Esophagus muscularis mucosa (tissue), 4 donors: Measurements from ENCODE around the gene CSRP1. TPM values are rescaled to one million over a fixed set of nuclear protein-coding genes. Genes with fewer than 3 reads are reported as not detected.
A peak's percentile ranks its signal among the peaks of the same experiment; 100 is the strongest.

ENCODE experiments used
- DNase-seq: peaks from one replicate; pipeline ENCODE4 v3.0.0-alpha.2; 2017; ENCODE audit errors: extremely low spot score
- H3K27ac ChIP-seq, 4 donors: fragments of 200-600 bp; sonication (generic); replicated peaks in 1 of 4; 1 replicate in 3 of 4; 2 replicates in 1 of 4; pipeline ENCODE4 v1.5.1; 2016 to 2019; ENCODE audit warnings: mild to moderate bottlenecking in 1 of 4
- H3K27me3 ChIP-seq, 4 donors: fragments of 200-600 bp; sonication (generic); one replicate each; pipeline versions ENCODE4 v1.5.1 to v1.6.0; 2016 to 2019
- H3K36me3 ChIP-seq, 4 donors: fragments of 200-600 bp; sonication (generic); one replicate each; pipeline ENCODE4 v1.5.1; 2016 to 2019
- H3K4me1 ChIP-seq, 4 donors: fragments of 200-600 bp; sonication (generic); one replicate each; pipeline ENCODE4 v1.5.1; 2016 to 2019
- H3K4me3 ChIP-seq, 4 donors: fragments of 200-600 bp; sonication (generic); 1 replicate in 2 of 4; 2 replicates in 2 of 4; pipeline ENCODE4 v1.5.1; 2016 to 2019; ENCODE audit warnings: mild to moderate bottlenecking in 4 of 4, moderate library complexity in 1 of 4
- H3K9me3 ChIP-seq, 4 donors: fragments of 200-600 bp; sonication (generic); 1 replicate in 3 of 4; 2 replicates in 1 of 4; pipeline ENCODE4 v1.5.1; 2016 to 2019
- EP300 ChIP-seq: sonication (generic); formaldehyde crosslinking; IDR thresholded peaks from one replicate; pipeline ENCODE4 v1.6.1; 2017; ENCODE audit warnings: antibody characterized with exemption
- POLR2A ChIP-seq: fragments of 450-650 bp; IDR thresholded peaks from one replicate; pipeline ENCODE4 v1.6.1; 2017; ENCODE audit warnings: antibody characterized with exemption, moderate library complexity, mild to moderate bottlenecking, low read depth
- POLR2AphosphoS5 ChIP-seq, 2 donors: sonication (generic); formaldehyde crosslinking; IDR thresholded peaks; one replicate each; pipeline ENCODE4 v1.6.1; 2017; ENCODE audit warnings: antibody characterized with exemption in 2 of 2
- WGBS: methylation state at CpG from one replicate; pipeline ENCODE4 v1.1.5; 2018; 5-methylcytosine and 5-hydroxymethylcytosine counted together
- intact Hi-C: fragments of 100-400 bp; cut with DNase I; formaldehyde crosslinking; loops from one replicate; pipeline ENCODE4 v1.15.1; 2023
- total RNA-seq, 4 donors: library from RNA; depleted of rRNA; stranded (reverse); fragments of >200 nt; gene quantifications; one replicate each; pipeline versions ENCODE4 v1.1.0 to v1.2.1, GENCODE V29; 2016
- TF ChIP-seq, protein P1 (sequence below), 3 experiments: fragments of 200-600 bp in 2 of 3; fragments of 450-650 bp in 1 of 3; sonication (generic) in 2 of 3; IDR thresholded peaks; one replicate each; pipeline ENCODE4 v1.5.1; 2017 to 2019; ENCODE audit warnings: antibody characterized with exemption in 3 of 3, mild to moderate bottlenecking in 2 of 3, moderate library complexity in 1 of 3

The CSRP1 gene
- total RNA-seq, 4 donors from 2014 or later: 3,645 to 7,984 (median 5,321) TPM

DNA sequence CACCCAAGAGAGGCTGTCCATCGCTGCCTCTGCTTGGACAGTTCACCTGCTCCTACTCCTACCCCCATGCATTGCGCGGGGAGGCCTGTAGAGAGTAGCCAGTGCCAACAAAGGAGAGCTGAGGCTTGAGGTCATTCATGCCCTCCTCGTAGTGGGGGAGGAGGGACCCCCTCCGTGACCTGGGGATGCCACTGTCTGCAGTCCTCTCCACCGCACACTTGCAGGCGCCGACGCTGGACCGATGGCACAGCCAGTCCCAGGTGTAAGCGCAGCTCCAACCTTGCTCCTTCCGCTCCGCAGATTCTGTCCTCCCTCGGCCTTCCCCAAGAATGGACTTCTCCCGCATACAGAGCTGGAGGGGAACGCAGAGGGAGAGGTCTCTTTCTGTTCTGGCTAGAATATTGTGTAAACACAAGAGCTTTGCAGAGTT is 37.3 kb downstream of the CSRP1 start:
- peaks cover 27 to 48% (median 40%) of the 10 kb centered on the region in 4 donors for H3K4me1 ChIP-seq
- H3K4me3 ChIP-seq: peak overlapping the region; percentile 81 to 99 (median 92)
- H3K36me3 ChIP-seq: peaks cover 9 to 20% (median 15%) of the 10 kb centered on the region in 4 donors
- 53% methylated on average over 15 of the region's 16 CpGs for WGBS
- peak overlapping the region; percentile 93 to 99 (median 96) for H3K27ac ChIP-seq
- H3K27me3 ChIP-seq: no peaks in the 10 kb centered on the region
- TF ChIP-seq POLR2AphosphoS5 (IDR thresholded peaks at IDR 0.05) (no peak), POLR2A (no peak), EP300 (no peak)
- TF ChIP-seq, protein P1, sequence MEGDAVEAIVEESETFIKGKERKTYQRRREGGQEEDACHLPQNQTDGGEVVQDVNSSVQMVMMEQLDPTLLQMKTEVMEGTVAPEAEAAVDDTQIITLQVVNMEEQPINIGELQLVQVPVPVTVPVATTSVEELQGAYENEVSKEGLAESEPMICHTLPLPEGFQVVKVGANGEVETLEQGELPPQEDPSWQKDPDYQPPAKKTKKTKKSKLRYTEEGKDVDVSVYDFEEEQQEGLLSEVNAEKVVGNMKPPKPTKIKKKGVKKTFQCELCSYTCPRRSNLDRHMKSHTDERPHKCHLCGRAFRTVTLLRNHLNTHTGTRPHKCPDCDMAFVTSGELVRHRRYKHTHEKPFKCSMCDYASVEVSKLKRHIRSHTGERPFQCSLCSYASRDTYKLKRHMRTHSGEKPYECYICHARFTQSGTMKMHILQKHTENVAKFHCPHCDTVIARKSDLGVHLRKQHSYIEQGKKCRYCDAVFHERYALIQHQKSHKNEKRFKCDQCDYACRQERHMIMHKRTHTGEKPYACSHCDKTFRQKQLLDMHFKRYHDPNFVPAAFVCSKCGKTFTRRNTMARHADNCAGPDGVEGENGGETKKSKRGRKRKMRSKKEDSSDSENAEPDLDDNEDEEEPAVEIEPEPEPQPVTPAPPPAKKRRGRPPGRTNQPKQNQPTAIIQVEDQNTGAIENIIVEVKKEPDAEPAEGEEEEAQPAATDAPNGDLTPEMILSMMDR (IDR thresholded peaks at IDR 0.05): no peak
- no peaks in the 10 kb centered on the region for H3K9me3 ChIP-seq
- intact Hi-C loops: no loop called here
- no peak for DNase-seq

DNA sequence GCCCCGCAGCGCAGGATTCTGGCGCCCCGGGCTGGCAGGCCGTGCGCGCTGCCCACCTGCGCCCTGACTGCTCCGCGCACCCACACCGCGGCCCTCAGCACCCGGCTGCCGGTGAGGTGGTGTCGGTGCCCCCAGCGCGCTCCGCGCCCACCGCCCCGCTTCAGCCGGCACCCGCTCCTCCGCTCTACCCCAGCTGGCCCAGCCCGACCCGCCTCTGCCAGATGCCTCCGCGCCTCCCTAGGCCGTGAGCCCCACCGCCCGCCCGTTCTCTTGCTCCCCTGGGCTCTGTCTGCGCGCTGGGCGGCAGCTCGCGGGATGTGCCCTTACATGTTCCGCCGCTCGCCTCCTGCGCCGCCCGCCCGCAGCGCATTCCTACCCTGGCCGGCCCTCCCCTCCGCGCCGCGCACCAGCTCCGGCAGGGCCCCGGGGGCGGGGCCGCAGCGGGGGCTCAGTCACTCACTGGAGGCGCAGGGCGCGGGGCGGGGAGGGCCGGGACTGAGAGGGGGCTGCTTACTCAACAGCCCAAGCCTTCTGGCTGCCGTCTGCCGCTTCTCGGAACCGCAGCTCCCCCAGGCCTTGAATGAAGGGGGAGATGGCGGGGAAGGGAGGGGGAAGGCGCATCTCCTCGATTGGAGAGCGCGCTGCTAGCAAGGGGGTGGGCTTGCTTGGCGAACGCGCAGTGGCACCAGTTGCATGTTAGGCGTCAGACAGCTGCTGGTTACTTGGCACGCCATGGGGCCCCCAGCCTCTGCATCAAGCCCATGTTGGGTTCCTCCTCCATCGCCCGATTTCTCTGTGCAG is 37.9 kb downstream of the CSRP1 start, which contains the start of gene PHLDA3:
Gene PHLDA3 (minus strand): TSS at position 345 of the 801 bp plus-strand sequence. CDS start 402 bp downstream, outside the sequence.
- Histone ChIP-seq H3K4me3 (peak within 1 kb of the TSS; percentile 81 to 99 (median 92)), H3K4me1 (peaks cover 27 to 48% (median 45%) of the 10 kb centered on the region in 4 donors), H3K27ac (peak within 1 kb of the TSS; percentile 93 to 99 (median 96)), H3K9me3 (no peaks in the 10 kb centered on the region), H3K36me3 (peaks cover 13 to 26% (median 21%) of the 10 kb centered on the region in 4 donors), H3K27me3 (no peaks in the 10 kb centered on the region)
- 0% methylated on average over 11 of the region's 76 CpGs for WGBS
- TF ChIP-seq, protein P1 (IDR thresholded peaks at IDR 0.05): peak in 2 of 3 experiments; percentile 5 to 13
- TF ChIP-seq POLR2A (peak; percentile 93), POLR2AphosphoS5 (IDR thresholded peaks at IDR 0.05) (peak; percentile 86 to 96), EP300 (no peak)
- intact Hi-C loops: no loop called here
- DNase-seq: peak; percentile 96

DNA sequence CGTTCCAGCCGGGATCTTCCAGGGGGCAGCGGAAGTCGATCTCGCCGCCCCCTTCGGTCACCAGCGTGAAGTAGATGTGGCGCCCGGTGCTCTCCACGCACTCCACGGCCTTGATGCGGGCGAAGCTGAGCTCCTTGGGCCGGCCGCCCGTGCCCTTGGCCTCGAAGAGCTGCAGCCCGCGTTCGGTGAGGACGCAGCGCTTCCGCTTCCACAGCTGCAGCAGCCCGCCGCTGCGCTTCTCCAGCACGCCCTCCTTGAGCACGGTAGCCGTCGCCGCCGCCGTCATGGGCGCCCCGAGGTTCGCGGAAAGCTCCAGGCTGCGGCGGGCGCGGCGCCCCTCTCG is 38.5 kb downstream of the CSRP1 start:
- H3K4me3 ChIP-seq: peak overlapping the region; percentile 81 to 99 (median 92)
- 0% methylated on average over 3 of the region's 44 CpGs for WGBS
- peaks cover 27 to 51% (median 50%) of the 10 kb centered on the region in 4 donors for H3K4me1 ChIP-seq
- no peak for DNase-seq
- no peaks in the 10 kb centered on the region for H3K9me3 ChIP-seq
- TF ChIP-seq, protein P1 (IDR thresholded peaks at IDR 0.05): no peak
- TF ChIP-seq POLR2AphosphoS5 (IDR thresholded peaks at IDR 0.05) (no peak), EP300 (no peak), POLR2A (no peak)
- intact Hi-C loops: no loop called here
- no peaks in the 10 kb centered on the region for H3K27me3 ChIP-seq
- peaks cover 13 to 29% (median 22%) of the 10 kb centered on the region in 4 donors for H3K36me3 ChIP-seq
- H3K27ac ChIP-seq: peak overlapping the region; percentile 93 to 99 (median 96)

DNA sequence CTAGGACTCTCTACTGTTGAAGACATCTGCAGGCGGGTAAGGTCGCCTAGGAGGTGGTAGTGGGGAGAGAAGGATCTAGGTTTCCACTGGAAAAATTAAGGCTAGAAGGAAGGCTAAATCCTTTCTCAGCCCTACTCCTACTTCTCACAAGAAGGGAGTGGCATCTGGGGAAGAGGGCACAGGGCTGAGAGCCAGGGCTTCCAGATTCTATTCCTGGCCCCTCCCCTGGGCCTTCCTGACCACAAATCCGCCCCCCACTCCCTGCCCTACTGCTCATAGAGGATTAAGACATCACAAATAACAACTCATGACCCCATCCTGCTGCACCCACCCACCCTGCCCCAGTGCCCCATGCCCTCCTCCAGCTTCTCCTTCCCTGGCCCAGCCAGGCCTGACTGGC is 40.4 kb downstream of the CSRP1 start:
- H3K9me3 ChIP-seq: no peaks in the 10 kb centered on the region
- H3K4me1 ChIP-seq: peaks cover 40 to 71% (median 66%) of the 10 kb centered on the region in 4 donors
- peak overlapping the region; percentile 81 to 99 (median 92) for H3K4me3 ChIP-seq
- TF ChIP-seq POLR2AphosphoS5 (IDR thresholded peaks at IDR 0.05) (peak in 1 of 2 donors; percentile 30), POLR2A (no peak), EP300 (no peak)
- H3K36me3 ChIP-seq: peaks cover 13 to 29% (median 22%) of the 10 kb centered on the region in 4 donors
- DNase-seq: no peak
- peak overlapping the region; percentile 93 to 99 (median 96) for H3K27ac ChIP-seq
- WGBS: 72% methylated on average over 3 of the region's 3 CpGs
- intact Hi-C loops: no loop called here
- H3K27me3 ChIP-seq: no peaks in the 10 kb centered on the region

DNA sequence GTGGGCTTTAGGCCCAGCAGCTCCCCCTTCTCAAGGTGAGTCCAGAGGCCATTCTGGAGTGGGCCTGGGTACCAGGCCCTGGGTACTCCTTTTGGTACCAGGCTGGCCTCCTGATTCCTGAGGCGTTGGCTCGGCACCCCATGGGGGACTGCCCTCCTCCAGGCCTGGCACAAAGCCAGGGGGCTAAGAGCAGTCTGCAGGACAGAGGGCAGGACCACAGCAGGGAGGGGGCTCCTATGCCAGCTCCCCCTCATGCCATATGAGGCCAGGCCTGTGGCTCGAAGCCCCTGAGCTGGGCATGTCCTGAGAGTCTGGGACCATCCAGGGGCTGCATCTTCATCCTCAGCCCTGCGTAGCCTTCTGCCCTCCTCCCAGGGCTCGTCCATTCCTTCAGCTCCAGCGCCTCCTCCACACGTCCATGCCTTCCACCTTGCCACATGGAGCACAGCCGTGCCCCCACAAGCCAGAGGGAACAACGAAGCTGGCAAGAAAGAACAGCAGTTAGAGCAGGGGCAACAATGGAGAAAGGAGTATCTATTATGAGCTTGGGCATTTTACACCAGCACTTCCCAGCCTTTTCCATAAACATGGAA is 41.1 kb downstream of the CSRP1 start:
- WGBS: 75% methylated on average over 7 of the region's 9 CpGs
- Histone ChIP-seq H3K36me3 (peaks cover 13 to 29% (median 22%) of the 10 kb centered on the region in 4 donors), H3K27me3 (no peaks in the 10 kb centered on the region), H3K4me3 (peak overlapping the region; percentile 81 to 99 (median 92)), H3K27ac (peak overlapping the region; percentile 93 to 99 (median 96)), H3K4me1 (peaks cover 44 to 78% (median 73%) of the 10 kb centered on the region in 4 donors), H3K9me3 (no peaks in the 10 kb centered on the region)
- TF ChIP-seq EP300 (no peak), POLR2AphosphoS5 (IDR thresholded peaks at IDR 0.05) (no peak), POLR2A (no peak)
- TF ChIP-seq, protein P1 (IDR thresholded peaks at IDR 0.05): no peak
- DNase-seq: no peak
- intact Hi-C loops: no loop called here
